ENCODE measurements around the gene USP35. TPM values are rescaled to one million over a fixed set of nuclear protein-coding genes. Genes with fewer than 3 reads are reported as not detected.

The USP35 gene
- total and polyA plus RNA-seq, 2 donors (not counting 1 experiment from before 2014, with no cell fraction given) = 4.8 to 6.0 TPM

- Histone ChIP-seq H3K27ac (ENCODE audit: low read length in 2 of 2) (no peak overlapping the region), H3K4me2 (replicated peaks; ENCODE audit: low read depth, low read length, poor library complexity, severe bottlenecking) (no peak overlapping the region), H3K4me1 (ENCODE audit: control insufficient read depth in 2 of 2, insufficient read depth in 2 of 2, low read length in 2 of 2) (peaks cover 22 to 28% of the 10 kb centered on the region in 2 donors), H3K9ac (ENCODE audit: low read length) (no peak overlapping the region), H3K27me3 (replicated peaks in 1 of 4; ENCODE audit: control extremely low read depth in 1 of 4, control insufficient read depth in 3 of 4, insufficient read depth in 4 of 4, low read length in 3 of 4) (no peaks in the 10 kb centered on the region), H3K4me3 (ENCODE audit: control extremely low read depth in 1 of 5, extremely low read depth in 1 of 5, insufficient read depth in 1 of 5, low read depth in 2 of 5, low read length in 4 of 5) (no peak overlapping the region), H2AFZ (ENCODE audit: insufficient read depth, low read depth, low read length, poor library complexity, severe bottlenecking) (no peak overlapping the region), H3K9me3 (ENCODE audit: control extremely low read depth in 1 of 3, control insufficient read depth in 2 of 3, insufficient read depth in 1 of 3, low read length in 2 of 3) (peaks cover 0 to 3% (median 0%) of the 10 kb centered on the region in 3 donors), H3K79me2 (ENCODE audit: control insufficient read depth, insufficient read depth, low read length) (peaks cover 7% of the 10 kb centered on the region), H4K20me1 (ENCODE audit: control insufficient read depth, insufficient read depth, low read length, poor library complexity, severe bottlenecking) (no peaks in the 10 kb centered on the region), H3K36me3 (replicated peaks in 1 of 2; ENCODE audit: control extremely low read depth in 1 of 2, control insufficient read depth in 1 of 2, extremely low read depth in 1 of 2, insufficient read depth in 2 of 2, low read length in 1 of 2) (no peaks in the 10 kb centered on the region)
- TF ChIP-seq, protein P1, sequence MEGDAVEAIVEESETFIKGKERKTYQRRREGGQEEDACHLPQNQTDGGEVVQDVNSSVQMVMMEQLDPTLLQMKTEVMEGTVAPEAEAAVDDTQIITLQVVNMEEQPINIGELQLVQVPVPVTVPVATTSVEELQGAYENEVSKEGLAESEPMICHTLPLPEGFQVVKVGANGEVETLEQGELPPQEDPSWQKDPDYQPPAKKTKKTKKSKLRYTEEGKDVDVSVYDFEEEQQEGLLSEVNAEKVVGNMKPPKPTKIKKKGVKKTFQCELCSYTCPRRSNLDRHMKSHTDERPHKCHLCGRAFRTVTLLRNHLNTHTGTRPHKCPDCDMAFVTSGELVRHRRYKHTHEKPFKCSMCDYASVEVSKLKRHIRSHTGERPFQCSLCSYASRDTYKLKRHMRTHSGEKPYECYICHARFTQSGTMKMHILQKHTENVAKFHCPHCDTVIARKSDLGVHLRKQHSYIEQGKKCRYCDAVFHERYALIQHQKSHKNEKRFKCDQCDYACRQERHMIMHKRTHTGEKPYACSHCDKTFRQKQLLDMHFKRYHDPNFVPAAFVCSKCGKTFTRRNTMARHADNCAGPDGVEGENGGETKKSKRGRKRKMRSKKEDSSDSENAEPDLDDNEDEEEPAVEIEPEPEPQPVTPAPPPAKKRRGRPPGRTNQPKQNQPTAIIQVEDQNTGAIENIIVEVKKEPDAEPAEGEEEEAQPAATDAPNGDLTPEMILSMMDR (IDR thresholded peaks at IDR 0.05) = no peak
- TF ChIP-seq EZH2 (IDR thresholded peaks at IDR 0.05; ENCODE audit: borderline replicate concordance, insufficient read depth, low read depth, low read length, poor library complexity, severe bottlenecking) = no peak
- no peaks in the 10 kb centered on the region for H3K9me3 Mint-ChIP-seq (ENCODE audit: insufficient read depth)
- no peak overlapping the region for H3K27ac Mint-ChIP-seq
- DNase-seq (no peak), ATAC-seq (ENCODE audit: low read depth) (no peak)
- H3K4me3 Mint-ChIP-seq = no peak overlapping the region
- intact Hi-C loops (cut with micrococcal nuclease) = no loop called here
- H3K4me1 Mint-ChIP-seq = peaks cover 44% of the 10 kb centered on the region
- POLR2A ChIA-PET = no interaction called here
- H3K27me3 Mint-ChIP-seq = no peaks in the 10 kb centered on the region
- CTCF ChIA-PET = no interaction called here
- WGBS (ENCODE audit: insufficient coverage) = 95% methylated on average over 6 of the region's 6 CpGs
Measured at GRCh38 chr11:78192223-78192719, 3.6 kb downstream of the USP35 start.

GRCh38 chr11:78192911-78193351 lies 4.2 kb downstream of the USP35 start:
- ATAC-seq (ENCODE audit: low read depth) = no peak
- POLR2A ChIA-PET = interaction anchor here (1.1 kb wide), 1 partner anchor 48 kb away, joined by 6 read pairs; no protein-coding TSS in a partner anchor
- Histone ChIP-seq H3K27me3 (replicated peaks in 1 of 4; ENCODE audit: control extremely low read depth in 1 of 4, control insufficient read depth in 3 of 4, insufficient read depth in 4 of 4, low read length in 3 of 4) (no peaks in the 10 kb centered on the region), H3K79me2 (ENCODE audit: control insufficient read depth, insufficient read depth, low read length) (peaks cover 3% of the 10 kb centered on the region), H3K9me3 (ENCODE audit: control extremely low read depth in 1 of 3, control insufficient read depth in 2 of 3, insufficient read depth in 1 of 3, low read length in 2 of 3) (peaks cover 0 to 3% (median 0%) of the 10 kb centered on the region in 3 donors), H3K4me2 (replicated peaks; ENCODE audit: low read depth, low read length, poor library complexity, severe bottlenecking) (no peak overlapping the region), H4K20me1 (ENCODE audit: control insufficient read depth, insufficient read depth, low read length, poor library complexity, severe bottlenecking) (no peaks in the 10 kb centered on the region), H3K4me1 (ENCODE audit: control insufficient read depth in 2 of 2, insufficient read depth in 2 of 2, low read length in 2 of 2) (peaks cover 17 to 22% of the 10 kb centered on the region in 2 donors), H2AFZ (ENCODE audit: insufficient read depth, low read depth, low read length, poor library complexity, severe bottlenecking) (no peak overlapping the region), H3K9ac (ENCODE audit: low read length) (no peak overlapping the region), H3K4me3 (ENCODE audit: control extremely low read depth in 1 of 5, extremely low read depth in 1 of 5, insufficient read depth in 1 of 5, low read depth in 2 of 5, low read length in 4 of 5) (no peak overlapping the region), H3K27ac (ENCODE audit: low read length in 2 of 2) (no peak overlapping the region), H3K36me3 (replicated peaks in 1 of 2; ENCODE audit: control extremely low read depth in 1 of 2, control insufficient read depth in 1 of 2, extremely low read depth in 1 of 2, insufficient read depth in 2 of 2, low read length in 1 of 2) (no peaks in the 10 kb centered on the region)
- Mint-ChIP-seq H3K9me3 (ENCODE audit: insufficient read depth) (no peaks in the 10 kb centered on the region), H3K27ac (no peak overlapping the region), H3K27me3 (no peaks in the 10 kb centered on the region), H3K4me3 (no peak overlapping the region), H3K4me1 (peaks cover 37% of the 10 kb centered on the region)
- CTCF ChIA-PET = interaction anchor here (0.7 to 0.9 kb wide), 3 partner anchors 35 to 220 kb away, joined by 3 to 4 read pairs (median 3); no protein-coding TSS in a partner anchor
- WGBS (ENCODE audit: insufficient coverage) = 33% methylated on average over 2 of the region's 4 CpGs
- no peak for TF ChIP-seq EZH2 (IDR thresholded peaks at IDR 0.05; ENCODE audit: borderline replicate concordance, insufficient read depth, low read depth, low read length, poor library complexity, severe bottlenecking)
- TF ChIP-seq, protein P1 (IDR thresholded peaks at IDR 0.05) = no peak
- intact Hi-C loops (cut with micrococcal nuclease) = no loop called here
- no peak for DNase-seq
